ENCODE results near the gene CAPRIN2. TPM values are rescaled to one million over a fixed set of nuclear protein-coding genes. Genes with fewer than 3 reads are reported as not detected.

The CAPRIN2 gene
- total and polyA plus RNA-seq, 2 experiments from 2014 or later = 36.5 to 41.3 TPM

DNA sequence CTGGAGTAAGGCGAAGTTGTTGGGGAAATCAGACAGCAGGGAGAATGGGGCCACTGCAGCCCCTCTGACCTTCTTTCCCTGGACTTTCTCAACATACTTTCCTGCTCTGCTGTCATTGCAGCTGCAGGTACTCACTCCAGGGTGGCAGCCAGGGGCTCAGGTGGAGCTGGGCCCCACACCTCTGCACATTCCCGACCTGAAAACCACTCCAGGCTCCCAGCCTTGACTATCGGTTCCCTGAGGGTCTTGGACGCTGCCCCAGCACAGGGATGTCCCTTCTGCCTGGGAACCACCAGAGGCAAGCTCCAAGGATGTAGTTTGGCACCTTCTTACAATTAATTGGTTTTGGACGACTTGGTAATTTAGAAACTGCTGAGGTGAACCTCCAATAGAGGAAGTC, 24.8 kb upstream of the CAPRIN2 start (continued):
- TF ChIP-seq ZNF462 (CRISPR knock-in tag; IDR thresholded peaks at IDR 0.05) (no peak), JUNB (IDR thresholded peaks at IDR 0.05; ENCODE audit: unreplicated experiment) (no peak), ETS1 (IDR thresholded peaks at IDR 0.05) (no peak)

DNA sequence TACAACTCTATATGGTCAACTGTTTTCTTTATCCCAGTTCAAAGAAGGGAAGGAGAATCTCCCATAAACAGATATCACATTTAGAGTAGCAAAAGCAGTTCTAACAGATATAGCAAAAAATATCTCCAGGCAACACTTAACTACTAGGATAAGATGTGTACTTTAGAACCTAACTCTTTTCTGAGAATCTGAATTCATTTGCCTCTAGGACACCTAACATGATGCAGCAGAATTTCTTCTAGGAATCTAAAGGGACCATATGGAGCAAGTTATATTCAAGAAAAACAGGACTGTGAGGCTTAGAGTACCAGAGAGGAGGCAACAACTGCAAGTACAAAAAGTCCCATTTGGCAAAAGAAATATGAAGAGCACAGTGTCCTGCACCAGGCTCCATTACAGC, 24.4 kb upstream of the CAPRIN2 start:
- Mint-ChIP-seq H3K9me3 (peaks cover 79% of the 10 kb centered on the region), H3K27ac (no peak overlapping the region), H3K4me3 (no peak overlapping the region), H3K4me1 (0 out of 3 replicates have a peak, but pooled peaks cover 3% of the 10 kb centered on the region), H3K36me3 (ENCODE audit: low read depth) (peaks cover 61% of the 10 kb centered on the region), H3K27me3 (ENCODE audit: insufficient read depth, low read depth, poor library complexity) (peaks cover 3% of the 10 kb centered on the region)
- Histone ChIP-seq H3K9me2 (ENCODE audit: insufficient read depth) (peaks cover 4% of the 10 kb centered on the region; the same call in 1 of the 2 replicates), H2AFZ (no peak overlapping the region), H3K27me3 (ENCODE audit: insufficient read depth) (no peaks in the 10 kb centered on the region), H4K20me1 (replicated peaks; ENCODE audit: insufficient read depth) (no peaks in the 10 kb centered on the region), H3K4me3 (no peak overlapping the region), H3K36me3 (ENCODE audit: insufficient read depth) (peaks cover 33% of the 10 kb centered on the region), H3K27ac (ENCODE audit: low read depth) (no peak overlapping the region), H3K4me2 (no peak overlapping the region), H3F3A (replicated peaks; ENCODE audit: low read depth) (no peaks in the 10 kb centered on the region), H3K79me2 (replicated peaks; ENCODE audit: insufficient read depth) (no peaks in the 10 kb centered on the region), H3K4me1 (ENCODE audit: insufficient read depth) (peaks cover 4% of the 10 kb centered on the region; the same call in 1 of the 2 replicates)
- no peak for TF ChIP-seq ZNF114 (CRISPR knock-in tag; IDR thresholded peaks at IDR 0.05)
- no peak for DNase-seq (ENCODE audit: low spot score)
- no peak for ATAC-seq
